ENCODE results near the gene GJC1.

GJC1 gene

DNA sequence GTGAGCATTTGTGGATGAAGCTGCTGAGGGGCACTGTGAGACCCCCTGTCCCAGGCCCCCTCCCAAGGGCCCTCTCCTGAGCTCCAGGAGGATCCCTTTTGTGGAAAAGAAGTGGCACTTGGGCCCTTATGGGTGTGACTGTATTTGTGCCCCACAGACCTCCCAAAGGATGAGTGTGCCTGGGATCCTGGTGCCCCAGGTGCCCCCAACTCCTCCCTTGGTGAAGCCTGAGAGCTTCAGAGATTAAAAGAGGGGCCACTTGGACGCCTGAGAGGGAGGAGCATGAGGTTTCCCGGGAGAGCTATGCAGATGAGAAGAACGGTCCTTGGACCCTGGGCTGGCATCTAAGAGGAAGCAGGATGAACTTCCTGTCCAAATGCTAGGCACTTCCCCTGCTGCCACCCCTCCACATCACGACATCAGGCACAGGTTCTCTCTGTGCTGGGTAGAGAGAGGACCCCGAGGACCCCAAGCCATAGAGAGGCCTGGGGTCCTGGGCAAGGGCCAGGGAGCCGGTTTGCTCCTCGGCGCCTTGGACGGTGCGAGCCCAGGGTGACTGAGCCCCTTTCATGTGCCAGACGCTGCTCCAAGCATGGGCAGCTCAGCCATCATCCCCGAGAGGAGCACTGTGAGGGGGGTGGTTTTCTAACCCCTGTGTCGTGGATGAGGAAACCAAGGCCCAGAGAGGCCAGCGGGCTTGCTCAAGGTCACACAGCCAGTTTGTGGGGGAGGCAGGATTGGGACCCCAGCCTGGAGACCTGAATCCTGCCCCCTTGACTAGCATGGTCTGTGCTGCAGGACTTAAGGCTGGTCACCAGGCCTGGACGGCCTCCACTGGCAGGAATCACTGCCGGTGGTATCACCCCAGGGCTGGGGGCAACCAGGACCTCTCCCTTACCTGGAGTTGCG lies 76.9 kb downstream of the GJC1 start:
- Histone ChIP-seq H3K27me3 (ENCODE audit: low read length) (no peaks in the 10 kb centered on the region), H3K27ac (ENCODE audit: low read depth, low read length) (no peak overlapping the region), H3K9me3 (ENCODE audit: insufficient read depth, low read length) (no peaks in the 10 kb centered on the region), H3K9ac (ENCODE audit: low read length) (no peak overlapping the region), H3K4me2 (ENCODE audit: low read depth, low read length, poor library complexity, severe bottlenecking) (no peak overlapping the region), H3K79me2 (ENCODE audit: insufficient read depth, low read length) (no peaks in the 10 kb centered on the region), H2AFZ (ENCODE audit: low read depth, low read length, severe bottlenecking) (no peak overlapping the region), H3K36me3 (ENCODE audit: low read length) (no peaks in the 10 kb centered on the region), H4K20me1 (ENCODE audit: low read depth, low read length) (no peaks in the 10 kb centered on the region), H3K9me2 (replicated peaks; ENCODE audit: insufficient read depth, low read length) (no peaks in the 10 kb centered on the region), H3F3A (ENCODE audit: insufficient read depth) (no peaks in the 10 kb centered on the region), H3K4me3 (ENCODE audit: insufficient read depth, low read length, poor library complexity, severe bottlenecking) (no peak overlapping the region)
- no peak for TF ChIP-seq EZH2phosphoT487 (conservative IDR thresholded peaks at IDR 0.05; ENCODE audit: low read length)
- TF ChIP-seq, protein P1, sequence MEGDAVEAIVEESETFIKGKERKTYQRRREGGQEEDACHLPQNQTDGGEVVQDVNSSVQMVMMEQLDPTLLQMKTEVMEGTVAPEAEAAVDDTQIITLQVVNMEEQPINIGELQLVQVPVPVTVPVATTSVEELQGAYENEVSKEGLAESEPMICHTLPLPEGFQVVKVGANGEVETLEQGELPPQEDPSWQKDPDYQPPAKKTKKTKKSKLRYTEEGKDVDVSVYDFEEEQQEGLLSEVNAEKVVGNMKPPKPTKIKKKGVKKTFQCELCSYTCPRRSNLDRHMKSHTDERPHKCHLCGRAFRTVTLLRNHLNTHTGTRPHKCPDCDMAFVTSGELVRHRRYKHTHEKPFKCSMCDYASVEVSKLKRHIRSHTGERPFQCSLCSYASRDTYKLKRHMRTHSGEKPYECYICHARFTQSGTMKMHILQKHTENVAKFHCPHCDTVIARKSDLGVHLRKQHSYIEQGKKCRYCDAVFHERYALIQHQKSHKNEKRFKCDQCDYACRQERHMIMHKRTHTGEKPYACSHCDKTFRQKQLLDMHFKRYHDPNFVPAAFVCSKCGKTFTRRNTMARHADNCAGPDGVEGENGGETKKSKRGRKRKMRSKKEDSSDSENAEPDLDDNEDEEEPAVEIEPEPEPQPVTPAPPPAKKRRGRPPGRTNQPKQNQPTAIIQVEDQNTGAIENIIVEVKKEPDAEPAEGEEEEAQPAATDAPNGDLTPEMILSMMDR (IDR thresholded peaks at IDR 0.05; ENCODE audit: insufficient read depth, low read length, poor library complexity, severe bottlenecking) = no peak

GRCh38 chr17:44751806-44752205 lies 78.3 kb downstream of the GJC1 start:
- H3F3A ChIP-seq (ENCODE audit: insufficient read depth) = no peaks in the 10 kb centered on the region
- no peaks in the 10 kb centered on the region for H3K9me3 ChIP-seq (ENCODE audit: insufficient read depth, low read length)
- H3K4me3 ChIP-seq (ENCODE audit: insufficient read depth, low read length, poor library complexity, severe bottlenecking) = no peak overlapping the region
- no peaks in the 10 kb centered on the region for H4K20me1 ChIP-seq (ENCODE audit: low read depth, low read length)
- TF ChIP-seq, protein P1 (IDR thresholded peaks at IDR 0.05; ENCODE audit: insufficient read depth, low read length, poor library complexity, severe bottlenecking) = no peak
- no peak for TF ChIP-seq EZH2phosphoT487 (conservative IDR thresholded peaks at IDR 0.05; ENCODE audit: low read length)
- no peak overlapping the region for H3K27ac ChIP-seq (ENCODE audit: low read depth, low read length)
- H2AFZ ChIP-seq (ENCODE audit: low read depth, low read length, severe bottlenecking) = no peak overlapping the region
- no peaks in the 10 kb centered on the region for H3K9me2 ChIP-seq (replicated peaks; ENCODE audit: insufficient read depth, low read length)
- no peaks in the 10 kb centered on the region for H3K79me2 ChIP-seq (ENCODE audit: insufficient read depth, low read length)
- H3K27me3 ChIP-seq (ENCODE audit: low read length) = no peaks in the 10 kb centered on the region
- H3K36me3 ChIP-seq (ENCODE audit: low read length) = no peaks in the 10 kb centered on the region
- no peak overlapping the region for H3K9ac ChIP-seq (ENCODE audit: low read length)
- H3K4me2 ChIP-seq (ENCODE audit: low read depth, low read length, poor library complexity, severe bottlenecking) = no peak overlapping the region

GRCh38 chr17:44751331-44751730 lies 78.8 kb downstream of the GJC1 start:
- H3K36me3 ChIP-seq (ENCODE audit: low read length) = no peaks in the 10 kb centered on the region
- H3K4me2 ChIP-seq (ENCODE audit: low read depth, low read length, poor library complexity, severe bottlenecking) = no peak overlapping the region
- no peak overlapping the region for H3K27ac ChIP-seq (ENCODE audit: low read depth, low read length)

More at GRCh38 chr17:44751331-44751730, 78.8 kb downstream of the GJC1 start:
- TF ChIP-seq EZH2phosphoT487 (conservative IDR thresholded peaks at IDR 0.05; ENCODE audit: low read length) = no peak
- TF ChIP-seq, protein P1 (IDR thresholded peaks at IDR 0.05; ENCODE audit: insufficient read depth, low read length, poor library complexity, severe bottlenecking) = no peak
- Histone ChIP-seq H2AFZ (ENCODE audit: low read depth, low read length, severe bottlenecking) (no peak overlapping the region), H3K4me3 (ENCODE audit: insufficient read depth, low read length, poor library complexity, severe bottlenecking) (no peak overlapping the region), H4K20me1 (ENCODE audit: low read depth, low read length) (no peaks in the 10 kb centered on the region), H3K9ac (ENCODE audit: low read length) (no peak overlapping the region), H3K27me3 (ENCODE audit: low read length) (no peaks in the 10 kb centered on the region), H3K79me2 (ENCODE audit: insufficient read depth, low read length) (no peaks in the 10 kb centered on the region), H3K9me2 (replicated peaks; ENCODE audit: insufficient read depth, low read length) (no peaks in the 10 kb centered on the region), H3F3A (ENCODE audit: insufficient read depth) (no peaks in the 10 kb centered on the region), H3K9me3 (ENCODE audit: insufficient read depth, low read length) (no peaks in the 10 kb centered on the region)
